GM13976 (cell line): ENCODE measurements around the gene HOXB7.

Source experiments
- DNase-seq: peaks from one replicate; pipeline ENCODE4 v3.0.0; 2012; ENCODE audit warnings: low spot score
- in situ Hi-C: fragments of 300-500 bp; cut with MboI; formaldehyde crosslinking; loops from one replicate; pipeline ENCODE4 v1.12.0; 2022; ENCODE audit warnings: low sequenced_read_pairs, mixed read lengths, inconsistent platforms; ENCODE audit not compliant: unreplicated experiment
- TF ChIP-seq, protein P1 (sequence below): IDR thresholded peaks from 2 replicates; pipeline ENCODE4 v1.5.1; 2012; ENCODE audit warnings: borderline replicate concordance, mild to moderate bottlenecking; ENCODE audit not compliant: insufficient read depth; ENCODE audit errors: extremely low read depth, missing control alignments, control extremely low read depth

The HOXB7 gene

DNA sequence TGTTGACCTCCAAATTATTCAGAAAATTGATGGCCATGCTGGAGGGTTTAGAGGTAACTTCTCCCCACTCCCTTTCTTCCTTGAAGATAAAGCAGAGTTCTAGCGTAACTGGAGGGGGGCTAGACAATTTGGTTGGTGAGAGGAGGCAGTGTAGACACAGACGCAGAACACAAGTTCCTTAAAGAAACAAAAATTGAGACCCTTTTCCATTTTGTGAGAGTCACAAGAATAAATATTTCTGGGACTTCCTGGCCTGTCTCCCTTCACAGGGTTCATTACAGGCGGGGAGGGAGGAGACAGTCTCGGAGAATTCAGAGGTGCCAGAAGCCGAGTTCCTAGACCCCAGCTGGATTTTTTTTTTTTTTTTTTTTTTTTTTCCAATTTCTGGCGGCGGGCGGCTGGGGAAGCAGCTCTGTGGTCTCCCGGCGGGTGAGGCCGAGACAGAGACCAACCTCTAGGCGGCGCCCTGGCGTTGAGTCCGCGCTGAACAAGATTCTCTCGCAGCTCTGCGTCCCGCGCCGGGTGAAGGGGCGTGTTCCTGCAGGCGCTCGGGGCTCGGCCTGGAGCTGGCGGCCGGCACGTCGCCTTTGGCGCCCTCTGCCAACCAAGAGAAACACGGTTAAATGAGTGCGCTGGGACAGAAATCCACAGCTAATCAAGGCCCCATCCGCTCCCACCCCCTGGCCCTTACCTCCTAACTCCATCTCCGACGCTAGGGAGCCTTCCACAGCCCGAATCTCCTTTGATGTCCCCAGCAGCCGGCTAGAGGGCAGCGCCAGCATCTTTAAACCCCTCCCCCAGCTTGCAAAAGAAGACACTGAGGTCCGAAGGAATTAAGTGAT, 25.6 kb upstream of the HOXB7 start:
- in situ Hi-C loops: no loop called here
- peak; percentile 86 for DNase-seq
- TF ChIP-seq, protein P1, sequence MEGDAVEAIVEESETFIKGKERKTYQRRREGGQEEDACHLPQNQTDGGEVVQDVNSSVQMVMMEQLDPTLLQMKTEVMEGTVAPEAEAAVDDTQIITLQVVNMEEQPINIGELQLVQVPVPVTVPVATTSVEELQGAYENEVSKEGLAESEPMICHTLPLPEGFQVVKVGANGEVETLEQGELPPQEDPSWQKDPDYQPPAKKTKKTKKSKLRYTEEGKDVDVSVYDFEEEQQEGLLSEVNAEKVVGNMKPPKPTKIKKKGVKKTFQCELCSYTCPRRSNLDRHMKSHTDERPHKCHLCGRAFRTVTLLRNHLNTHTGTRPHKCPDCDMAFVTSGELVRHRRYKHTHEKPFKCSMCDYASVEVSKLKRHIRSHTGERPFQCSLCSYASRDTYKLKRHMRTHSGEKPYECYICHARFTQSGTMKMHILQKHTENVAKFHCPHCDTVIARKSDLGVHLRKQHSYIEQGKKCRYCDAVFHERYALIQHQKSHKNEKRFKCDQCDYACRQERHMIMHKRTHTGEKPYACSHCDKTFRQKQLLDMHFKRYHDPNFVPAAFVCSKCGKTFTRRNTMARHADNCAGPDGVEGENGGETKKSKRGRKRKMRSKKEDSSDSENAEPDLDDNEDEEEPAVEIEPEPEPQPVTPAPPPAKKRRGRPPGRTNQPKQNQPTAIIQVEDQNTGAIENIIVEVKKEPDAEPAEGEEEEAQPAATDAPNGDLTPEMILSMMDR: peak; percentile 72

DNA sequence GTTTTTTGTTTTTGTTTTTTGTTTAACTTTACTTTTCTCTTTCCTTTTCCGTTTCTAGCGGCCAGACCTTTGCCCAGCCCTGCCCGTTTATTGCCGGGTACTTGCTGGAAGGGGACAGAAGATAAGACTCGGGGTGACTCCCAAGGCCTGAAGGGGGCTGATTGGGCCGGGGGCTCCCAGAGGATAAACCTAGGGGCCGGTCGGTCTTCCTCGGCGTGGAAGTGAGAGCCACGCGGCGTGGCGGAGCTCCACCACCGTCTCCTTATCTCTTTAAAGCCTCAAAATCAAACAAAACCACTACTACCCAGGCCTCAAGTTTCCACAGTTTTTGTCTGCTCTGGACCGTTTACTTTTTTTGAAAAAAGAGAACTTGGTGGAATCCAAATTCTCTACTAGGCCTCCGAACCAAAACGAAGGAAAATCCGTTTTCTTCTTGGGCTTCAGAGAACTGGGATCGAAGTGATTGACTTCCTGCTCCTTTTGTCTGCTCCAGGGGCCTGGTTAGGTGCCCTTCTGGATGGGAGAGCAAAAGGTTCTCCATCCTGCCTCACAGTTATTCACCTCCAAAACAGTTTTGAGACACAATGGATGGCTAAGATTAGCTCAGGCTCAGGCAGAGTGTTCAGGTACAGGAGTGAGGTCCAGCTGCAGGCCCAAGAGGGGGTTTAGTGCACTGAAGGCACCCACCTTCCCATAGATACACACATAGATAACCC, 23.8 kb upstream of the HOXB7 start:
- in situ Hi-C loops: no loop called here
- DNase-seq: no peak
- TF ChIP-seq, protein P1: no peak

DNA sequence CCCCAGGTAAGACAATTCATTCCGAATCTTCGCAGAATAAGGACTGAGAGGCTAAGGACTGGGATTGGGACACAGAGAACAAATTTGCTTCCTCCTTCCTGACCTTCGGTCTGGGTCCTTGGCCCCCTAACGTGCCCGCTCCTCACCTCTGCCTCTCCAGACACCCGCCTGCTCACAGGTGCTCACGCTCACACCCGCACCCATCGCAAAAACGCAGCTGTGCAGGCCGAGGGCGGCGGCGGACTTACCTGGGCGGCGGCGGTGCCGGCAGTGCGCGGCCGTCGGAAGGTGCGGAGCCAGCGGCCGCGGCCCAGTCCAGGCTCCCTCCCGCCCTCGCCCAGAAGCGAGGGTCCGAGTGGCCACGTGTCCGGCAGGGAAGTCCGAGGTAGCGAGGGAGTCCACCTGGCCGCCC, 22.5 kb upstream of the HOXB7 start:
- TF ChIP-seq, protein P1: no peak
- DNase-seq: no peak
- in situ Hi-C loops: no loop called here

DNA sequence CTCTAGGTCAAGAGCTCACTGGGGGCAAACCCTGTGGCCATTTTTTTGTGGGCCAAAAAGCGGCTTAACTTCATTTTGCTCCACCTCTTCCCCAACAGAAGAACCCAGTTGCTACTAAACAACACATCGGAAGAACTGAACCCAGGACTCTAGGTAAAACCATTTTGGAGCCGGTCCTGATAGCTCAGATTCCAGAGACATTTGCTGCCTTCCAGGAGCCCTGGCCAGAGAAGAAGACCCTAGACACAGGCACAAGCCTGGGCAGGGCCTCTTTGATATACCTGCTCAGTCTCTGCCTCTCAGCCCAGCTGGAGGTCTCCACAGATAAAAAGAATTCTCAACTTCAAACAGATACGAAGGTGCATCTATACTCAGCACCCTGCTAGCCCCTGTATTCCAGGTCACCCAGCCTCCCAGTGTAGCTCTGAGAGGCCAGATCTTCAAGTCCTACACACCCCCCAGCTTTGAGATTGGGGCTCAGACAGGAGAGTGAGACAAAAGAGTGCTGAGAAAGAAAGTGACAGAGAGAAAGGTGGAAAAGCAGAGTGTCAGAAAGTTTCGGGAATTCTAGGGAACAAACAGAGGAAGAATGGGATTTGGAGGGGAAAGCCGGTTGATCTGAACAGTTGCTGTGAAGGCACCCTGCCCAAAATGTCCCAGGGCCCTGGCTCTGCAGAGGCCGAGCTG, 21.9 kb upstream of the HOXB7 start:
- TF ChIP-seq, protein P1: no peak
- DNase-seq: no peak
- in situ Hi-C loops: no loop called here

DNA sequence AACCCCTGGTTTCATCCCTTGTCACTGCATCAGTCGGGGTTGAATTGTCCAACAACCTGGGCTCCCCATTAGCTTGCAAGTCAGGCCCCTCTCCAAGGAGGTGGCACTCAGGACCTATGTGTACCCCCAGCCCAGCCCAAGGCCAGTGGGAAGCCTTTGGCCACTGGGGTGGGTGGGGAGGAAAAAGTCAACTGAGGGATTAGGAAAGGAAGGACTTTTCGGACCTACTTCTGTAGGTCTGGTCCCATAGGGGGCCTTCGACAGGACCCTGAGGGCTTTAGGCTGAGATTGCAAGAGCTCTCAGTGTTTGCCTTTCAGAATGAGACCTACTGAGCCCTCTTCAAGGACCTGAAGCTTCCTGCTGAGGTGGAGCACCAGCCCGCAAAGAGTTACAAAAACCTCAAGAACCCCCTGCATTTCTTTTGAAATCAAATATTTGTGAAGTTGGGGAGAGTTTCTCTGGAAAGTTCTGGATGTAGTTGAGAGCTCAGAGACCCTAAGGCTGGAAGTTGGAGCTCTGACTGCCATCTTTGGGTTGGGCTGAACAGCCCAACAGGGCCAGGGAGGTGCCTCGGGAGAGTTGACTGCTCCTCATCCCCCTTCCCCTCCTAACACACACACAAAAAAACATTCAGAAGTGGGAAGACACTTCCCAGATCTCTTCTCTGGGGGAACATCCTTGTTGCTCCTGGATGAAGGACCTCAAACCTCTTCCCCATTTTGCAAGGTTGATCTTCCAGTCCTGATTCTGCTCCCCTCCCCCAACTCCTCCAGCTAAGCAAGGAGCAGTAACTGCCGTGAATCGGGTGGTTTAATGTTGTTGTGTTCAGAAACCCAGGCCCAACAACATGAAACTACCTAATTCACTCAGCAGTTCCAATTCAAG, 21.1 kb upstream of the HOXB7 start:
- TF ChIP-seq, protein P1: no peak
- peak; percentile 67 for DNase-seq
- in situ Hi-C loops: no loop called here
